PC-9 (cell line): Measurements from ENCODE around the gene SLC16A12.

Experiments used
- CTCF ChIP-seq: fragments of 200-600 bp; sonication (generic); conservative IDR thresholded peaks from 2 replicates; pipeline ENCODE4 v1.6.1; 2017; ENCODE audit warnings: mixed run types, antibody characterized with exemption, mild to moderate bottlenecking, moderate library complexity
- EZH2 ChIP-seq: fragments of 200-600 bp; sonication (generic); IDR thresholded peaks from 2 replicates; pipeline ENCODE4 v1.8.0; 2017; ENCODE audit warnings: antibody characterized with exemption, low read depth

DNA sequence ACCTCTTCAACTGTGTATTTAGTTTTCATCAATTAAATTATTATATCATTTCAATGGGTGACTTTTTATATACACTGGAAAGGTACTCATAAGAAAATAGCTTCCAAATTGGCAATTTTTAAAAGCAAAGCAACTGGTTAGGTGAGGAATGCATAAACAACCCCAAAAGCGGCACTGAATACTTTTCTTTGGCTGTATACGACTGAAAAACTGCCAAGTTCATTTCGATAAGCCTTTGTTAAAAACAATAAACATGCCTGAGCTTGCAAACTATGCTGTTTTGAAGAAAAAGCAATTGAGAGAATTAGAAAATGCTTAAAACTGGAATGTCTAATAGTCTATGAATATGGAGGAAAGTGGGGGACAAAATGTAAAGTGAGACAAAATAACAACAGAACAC, 2.9 kb downstream of the SLC16A12 start:
- no peak for TF ChIP-seq CTCF
- no peak for TF ChIP-seq EZH2
